HCT116 (cell line): ENCODE data around the gene FURIN.

ENCODE experiments used
- CBX3 ChIP-seq: IDR thresholded peaks from 2 replicates; pipeline ENCODE4 v1.6.1; 2012; ENCODE audit warnings: low read depth
- CEBPB ChIP-seq: IDR thresholded peaks from 2 replicates; pipeline ENCODE4 v1.6.1; 2012; ENCODE audit warnings: low read depth
- CTCF ChIP-seq, 3 experiments: fragments of 200-600 bp in 1 of 3; sonication (generic) in 1 of 3; IDR thresholded peaks in 2 of 3; conservative IDR thresholded peaks in 1 of 3; 2 replicates each; pipeline ENCODE4 v1.5.1; 2012 to 2017; ENCODE audit warnings: low read depth in 2 of 3, low read length in 2 of 3, antibody characterized with exemption in 1 of 3, borderline replicate concordance in 1 of 3, control low read depth in 1 of 3, mild to moderate bottlenecking in 1 of 3, mixed read lengths in 1 of 3, mixed run types in 1 of 3, moderate library complexity in 1 of 3; ENCODE audit not compliant: insufficient read depth in 1 of 3
- EZH2 ChIP-seq: fragments of 200-600 bp; sonication (generic); IDR thresholded peaks from 2 replicates; pipeline ENCODE4 v1.6.1; 2017; ENCODE audit warnings: antibody characterized with exemption, mixed run types
- POLR2A ChIP-seq: IDR thresholded peaks from 2 replicates; pipeline ENCODE4 v1.7.0; 2011; ENCODE audit warnings: borderline replicate concordance; ENCODE audit not compliant: insufficient read depth, insufficient read length; ENCODE audit errors: extremely low read depth
- RAD21 ChIP-seq: IDR thresholded peaks from 2 replicates; pipeline ENCODE4 v1.6.1; 2012; ENCODE audit warnings: low read depth, mild to moderate bottlenecking
- REST ChIP-seq: IDR thresholded peaks from 2 replicates; pipeline ENCODE4 v1.6.1; 2012; ENCODE audit warnings: low read depth
- SIN3A ChIP-seq: IDR thresholded peaks from 2 replicates; pipeline ENCODE4 v1.6.1; 2012; ENCODE audit warnings: low read depth
- YY1 ChIP-seq: IDR thresholded peaks from 2 replicates; pipeline ENCODE4 v1.6.1; 2011; ENCODE audit warnings: low read length, low read depth, moderate library complexity, mild to moderate bottlenecking; ENCODE audit not compliant: insufficient replicate concordance; ENCODE audit errors: extremely low read depth
- ZBTB33 ChIP-seq: IDR thresholded peaks from 2 replicates; pipeline ENCODE4 v1.6.1; 2011; ENCODE audit warnings: mild to moderate bottlenecking, low read length, moderate library complexity; ENCODE audit not compliant: insufficient replicate concordance; ENCODE audit errors: extremely low read depth

GRCh38 chr15:90872486-90873184 is 4.2 kb downstream of the FURIN start:
- TF ChIP-seq RAD21 (no peak), ZBTB33 (no peak), POLR2A (no peak), CTCF (IDR thresholded peaks at IDR 0.05 in 2 of 3, conservative IDR thresholded peaks at IDR 0.05 in 1 of 3; ENCODE audit: borderline replicate concordance in 1 of 3, insufficient read depth in 1 of 3, low read depth in 2 of 3, low read length in 2 of 3) (no peak), YY1 (no peak), SIN3A (no peak), CBX3 (no peak), CEBPB (no peak), EZH2 (no peak), REST (no peak)
